Measurements from ENCODE around the gene SEC16A.

Gene SEC16A

DNA sequence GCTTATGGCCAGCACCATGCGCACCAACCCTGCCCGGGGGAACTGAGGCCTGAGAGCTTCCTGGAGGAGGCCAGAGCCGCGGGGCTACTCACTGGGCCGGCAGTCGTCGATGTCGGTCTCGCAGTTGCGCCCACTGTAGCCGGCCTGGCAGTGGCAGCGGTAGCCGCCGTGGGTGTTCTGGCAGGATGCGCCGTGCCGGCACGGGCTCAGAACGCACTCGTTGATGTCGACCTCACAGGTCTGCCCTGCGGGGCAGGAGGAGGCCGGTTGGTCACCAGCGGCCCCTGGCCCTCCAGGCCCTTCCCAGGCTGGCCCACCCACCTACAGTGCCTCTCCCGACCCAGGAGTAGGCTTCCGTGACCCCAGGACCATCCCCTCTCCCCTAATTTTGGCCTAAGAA is 27.7 kb upstream of the SEC16A start:
- no peak overlapping the region for H2BK5ac ChIP-seq (ENCODE audit: low read length)
- no peak overlapping the region for H3K4ac ChIP-seq (ENCODE audit: low read length)
- no peak overlapping the region for H4K91ac ChIP-seq (ENCODE audit: low read depth, low read length, poor library complexity)
- H2BK15ac ChIP-seq (ENCODE audit: low read length) = no peak overlapping the region
- peaks cover 87 to 98% of the 10 kb centered on the region in 2 donors for H3K36me3 ChIP-seq (replicated peaks in 1 of 2; ENCODE audit: control insufficient read depth in 2 of 2, insufficient read depth in 2 of 2, low read length in 2 of 2)
- H3K23ac ChIP-seq (ENCODE audit: low read depth, low read length, poor library complexity) = no peak overlapping the region
- H3K27me3 ChIP-seq (ENCODE audit: control insufficient read depth in 3 of 3, insufficient read depth in 3 of 3, low read depth in 1 of 3, low read length in 3 of 3) = no peaks in the 10 kb centered on the region
- H3K14ac ChIP-seq (ENCODE audit: low read length) = peak overlapping the region; percentile 71
- WGBS, 2 donors (ENCODE audit: extremely low coverage in 2 of 2, insufficient read length in 2 of 2, insufficient replicate concordance in 1 of 2) = no CpG with 5 or more reads among the region's 26 CpGs
- no peak overlapping the region for H2BK12ac ChIP-seq (ENCODE audit: low read length)
- H3K4me3 ChIP-seq (ENCODE audit: low read length in 2 of 2) = no peak overlapping the region
- no peak for DNase-seq (ENCODE audit: low spot score)
- no peak overlapping the region for H3K27ac ChIP-seq (replicated peaks; ENCODE audit: low read length)
- H3K79me1 ChIP-seq (ENCODE audit: low read depth, low read length) = peaks cover 28% of the 10 kb centered on the region
- H2BK120ac ChIP-seq (ENCODE audit: low read depth, low read length) = no peak overlapping the region
- peak overlapping the region; percentile 83 for H3K18ac ChIP-seq (ENCODE audit: low read length)
- peaks cover 0 to 14% of the 10 kb centered on the region in 2 donors for H3K4me1 ChIP-seq (ENCODE audit: control insufficient read depth in 2 of 2, insufficient read depth in 1 of 2, low read depth in 1 of 2, low read length in 2 of 2)
- H4K8ac ChIP-seq (ENCODE audit: low read depth, low read length) = no peak overlapping the region
- peak overlapping the region; percentile 82 for H2AK5ac ChIP-seq (ENCODE audit: low read depth, low read length)
- peaks cover 0 to 2% of the 10 kb centered on the region in 2 donors for H3K9me3 ChIP-seq (replicated peaks in 1 of 2; ENCODE audit: control insufficient read depth in 2 of 2, insufficient read depth in 1 of 2, low read depth in 1 of 2, low read length in 2 of 2)
- H3K9ac ChIP-seq (ENCODE audit: low read depth, low read length, poor library complexity) = peak overlapping the region; percentile 21
- no peak overlapping the region for H3K4me2 ChIP-seq (ENCODE audit: insufficient read depth, low read length, poor library complexity, severe bottlenecking)
- no peak overlapping the region for H2AFZ ChIP-seq (ENCODE audit: low read length)

DNA sequence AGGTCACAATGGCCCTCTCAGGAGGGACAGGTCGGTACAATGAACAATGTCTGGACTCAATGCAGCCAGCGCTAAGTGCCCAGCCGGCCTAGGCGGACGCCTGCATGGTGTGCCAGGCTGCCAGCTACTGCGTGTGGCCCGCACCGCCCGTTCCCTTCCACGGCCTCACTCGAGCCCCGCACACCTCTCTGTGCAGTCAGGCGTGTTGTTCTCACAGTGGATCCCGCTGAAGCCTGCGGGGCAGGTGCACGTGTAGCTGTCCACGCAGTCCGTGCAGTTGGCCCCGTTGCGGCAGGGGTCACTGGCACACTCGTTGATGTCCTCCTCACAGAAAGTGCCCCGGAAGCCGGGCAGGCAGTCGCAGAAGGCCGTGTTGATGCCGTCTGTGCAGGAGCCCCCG is 26.7 kb upstream of the SEC16A start:
- Histone ChIP-seq H3K14ac (ENCODE audit: low read length) (no peak overlapping the region), H2BK120ac (ENCODE audit: low read depth, low read length) (no peak overlapping the region), H3K23ac (ENCODE audit: low read depth, low read length, poor library complexity) (peak overlapping the region; percentile 91), H2AK5ac (ENCODE audit: low read depth, low read length) (peak overlapping the region; percentile 70), H3K4ac (ENCODE audit: low read length) (no peak overlapping the region), H2BK15ac (ENCODE audit: low read length) (peak overlapping the region; percentile 26), H3K27ac (replicated peaks; ENCODE audit: low read length) (no peak overlapping the region), H3K36me3 (replicated peaks in 1 of 2; ENCODE audit: control insufficient read depth in 2 of 2, insufficient read depth in 2 of 2, low read length in 2 of 2) (peaks cover 86 to 98% of the 10 kb centered on the region in 2 donors), H3K79me1 (ENCODE audit: low read depth, low read length) (peaks cover 29% of the 10 kb centered on the region), H2AFZ (ENCODE audit: low read length) (no peak overlapping the region), H4K8ac (ENCODE audit: low read depth, low read length) (no peak overlapping the region), H3K27me3 (ENCODE audit: control insufficient read depth in 3 of 3, insufficient read depth in 3 of 3, low read depth in 1 of 3, low read length in 3 of 3) (no peaks in the 10 kb centered on the region), H3K9ac (ENCODE audit: low read depth, low read length, poor library complexity) (no peak overlapping the region), H3K4me1 (ENCODE audit: control insufficient read depth in 2 of 2, insufficient read depth in 1 of 2, low read depth in 1 of 2, low read length in 2 of 2) (peaks cover 0 to 14% of the 10 kb centered on the region in 2 donors), H4K91ac (ENCODE audit: low read depth, low read length, poor library complexity) (peak overlapping the region; percentile 97), H3K4me3 (ENCODE audit: low read length in 2 of 2) (no peak overlapping the region), H3K9me3 (replicated peaks in 1 of 2; ENCODE audit: control insufficient read depth in 2 of 2, insufficient read depth in 1 of 2, low read depth in 1 of 2, low read length in 2 of 2) (peaks cover 0 to 2% of the 10 kb centered on the region in 2 donors), H3K4me2 (ENCODE audit: insufficient read depth, low read length, poor library complexity, severe bottlenecking) (no peak overlapping the region), H2BK12ac (ENCODE audit: low read length) (peak overlapping the region; percentile 58), H2BK5ac (ENCODE audit: low read length) (no peak overlapping the region), H3K18ac (ENCODE audit: low read length) (no peak overlapping the region)
- no peak for DNase-seq (ENCODE audit: low spot score)
- WGBS, 2 donors (ENCODE audit: extremely low coverage in 2 of 2, insufficient read length in 2 of 2, insufficient replicate concordance in 1 of 2) = no CpG with 5 or more reads among the region's 27 CpGs

DNA sequence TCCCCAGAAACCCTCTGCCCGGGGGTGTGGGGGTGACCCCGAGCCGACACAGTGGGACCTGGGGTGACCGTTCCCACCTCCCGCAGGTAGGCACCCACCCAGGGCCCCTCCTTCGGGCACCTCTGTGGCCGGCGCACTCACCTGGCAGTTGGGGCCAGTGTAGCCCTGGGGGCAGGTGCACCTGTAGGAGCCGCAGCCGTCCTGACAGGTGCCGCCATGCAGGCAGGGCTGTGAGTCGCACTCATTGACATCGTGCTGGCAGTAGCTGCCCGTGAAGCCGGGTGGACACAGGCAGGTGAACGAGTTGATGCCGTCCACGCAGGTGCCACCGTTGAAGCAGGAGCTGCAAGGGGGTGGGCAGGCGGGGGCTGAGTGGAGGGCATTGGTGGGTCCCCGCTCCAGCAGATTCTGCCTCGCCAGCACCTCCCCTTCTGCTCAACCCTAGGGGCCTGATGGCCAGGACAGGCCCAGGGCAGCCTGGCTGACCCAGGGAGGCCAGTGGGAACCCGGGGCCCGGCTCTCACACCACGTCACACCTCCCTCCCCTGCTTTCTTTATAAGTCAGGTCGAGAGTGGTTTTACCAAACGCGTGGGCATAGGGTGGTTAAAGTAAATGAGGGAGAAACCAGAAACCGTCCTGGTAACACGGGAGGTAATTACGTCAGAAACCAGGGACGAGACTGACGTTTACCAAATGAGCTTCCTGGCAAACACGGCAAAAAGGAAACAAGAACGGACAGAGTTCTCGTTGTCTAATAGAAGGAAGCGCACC is 26.1 kb upstream of the SEC16A start:
- Histone ChIP-seq H2BK120ac (ENCODE audit: low read depth, low read length) (no peak overlapping the region), H4K91ac (ENCODE audit: low read depth, low read length, poor library complexity) (no peak overlapping the region), H2BK15ac (ENCODE audit: low read length) (no peak overlapping the region), H3K18ac (ENCODE audit: low read length) (no peak overlapping the region), H3K79me1 (ENCODE audit: low read depth, low read length) (peaks cover 29% of the 10 kb centered on the region), H3K27me3 (ENCODE audit: control insufficient read depth in 3 of 3, insufficient read depth in 3 of 3, low read depth in 1 of 3, low read length in 3 of 3) (no peaks in the 10 kb centered on the region), H3K14ac (ENCODE audit: low read length) (no peak overlapping the region), H3K9me3 (replicated peaks in 1 of 2; ENCODE audit: control insufficient read depth in 2 of 2, insufficient read depth in 1 of 2, low read depth in 1 of 2, low read length in 2 of 2) (peaks cover 0 to 2% of the 10 kb centered on the region in 2 donors), H2AK5ac (ENCODE audit: low read depth, low read length) (no peak overlapping the region), H3K36me3 (replicated peaks in 1 of 2; ENCODE audit: control insufficient read depth in 2 of 2, insufficient read depth in 2 of 2, low read length in 2 of 2) (peaks cover 85 to 98% of the 10 kb centered on the region in 2 donors), H3K9ac (ENCODE audit: low read depth, low read length, poor library complexity) (no peak overlapping the region), H3K27ac (replicated peaks; ENCODE audit: low read length) (no peak overlapping the region), H3K4me3 (ENCODE audit: low read length in 2 of 2) (peak overlapping the region in 1 of 2 donors; percentile 49), H4K8ac (ENCODE audit: low read depth, low read length) (no peak overlapping the region), H3K4me2 (ENCODE audit: insufficient read depth, low read length, poor library complexity, severe bottlenecking) (no peak overlapping the region), H2BK12ac (ENCODE audit: low read length) (no peak overlapping the region), H3K23ac (ENCODE audit: low read depth, low read length, poor library complexity) (no peak overlapping the region), H3K4me1 (ENCODE audit: control insufficient read depth in 2 of 2, insufficient read depth in 1 of 2, low read depth in 1 of 2, low read length in 2 of 2) (peaks cover 0 to 14% of the 10 kb centered on the region in 2 donors), H2BK5ac (ENCODE audit: low read length) (no peak overlapping the region), H3K4ac (ENCODE audit: low read length) (no peak overlapping the region), H2AFZ (ENCODE audit: low read length) (no peak overlapping the region)
- WGBS, 2 donors (ENCODE audit: extremely low coverage in 2 of 2, insufficient read length in 2 of 2, insufficient replicate concordance in 1 of 2) = no CpG with 5 or more reads among the region's 37 CpGs
- DNase-seq (ENCODE audit: low spot score) = no peak

DNA sequence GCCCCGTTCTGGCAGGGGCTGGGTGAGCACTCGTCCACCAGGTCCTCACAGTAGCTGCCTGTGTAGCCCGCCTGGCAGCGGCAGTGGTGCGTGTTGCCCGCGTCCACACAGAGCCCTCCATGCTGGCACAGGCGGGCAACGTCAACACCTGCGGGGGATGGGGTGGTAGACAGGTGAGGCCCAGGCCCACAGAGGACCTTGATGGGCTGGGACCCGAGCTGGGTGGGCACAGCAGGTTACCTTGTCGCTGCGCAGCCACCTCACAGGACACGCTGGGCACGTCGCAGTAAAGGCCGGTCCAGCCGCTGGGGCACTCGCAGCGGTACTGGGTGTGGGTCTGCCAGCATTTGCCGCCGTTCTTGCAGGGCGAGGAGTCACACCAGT is 25.1 kb upstream of the SEC16A start:
- H3K4me3 ChIP-seq (ENCODE audit: low read length in 2 of 2) = peak overlapping the region in 1 of 2 donors; percentile 9
- peak overlapping the region; percentile 5 for H3K18ac ChIP-seq (ENCODE audit: low read length)
- peak overlapping the region; percentile 75 for H3K23ac ChIP-seq (ENCODE audit: low read depth, low read length, poor library complexity)
- H3K9me3 ChIP-seq (replicated peaks in 1 of 2; ENCODE audit: control insufficient read depth in 2 of 2, insufficient read depth in 1 of 2, low read depth in 1 of 2, low read length in 2 of 2) = peaks cover 0 to 2% of the 10 kb centered on the region in 2 donors
- peaks cover 88 to 98% of the 10 kb centered on the region in 2 donors for H3K36me3 ChIP-seq (replicated peaks in 1 of 2; ENCODE audit: control insufficient read depth in 2 of 2, insufficient read depth in 2 of 2, low read length in 2 of 2)
- no peak overlapping the region for H4K91ac ChIP-seq (ENCODE audit: low read depth, low read length, poor library complexity)
- no peak overlapping the region for H2BK15ac ChIP-seq (ENCODE audit: low read length)
- H2AFZ ChIP-seq (ENCODE audit: low read length) = no peak overlapping the region
- H2BK12ac ChIP-seq (ENCODE audit: low read length) = no peak overlapping the region
- H3K9ac ChIP-seq (ENCODE audit: low read depth, low read length, poor library complexity) = peak overlapping the region; percentile 21
- no peak for DNase-seq (ENCODE audit: low spot score)
- peak overlapping the region; percentile 63 for H3K14ac ChIP-seq (ENCODE audit: low read length)
- no peak overlapping the region for H4K8ac ChIP-seq (ENCODE audit: low read depth, low read length)
- no peak overlapping the region for H3K27ac ChIP-seq (replicated peaks; ENCODE audit: low read length)
- no peak overlapping the region for H3K4ac ChIP-seq (ENCODE audit: low read length)
- no CpG with 5 or more reads among the region's 23 CpGs for WGBS, 2 donors (ENCODE audit: extremely low coverage in 2 of 2, insufficient read length in 2 of 2, insufficient replicate concordance in 1 of 2)
- H3K4me2 ChIP-seq (ENCODE audit: insufficient read depth, low read length, poor library complexity, severe bottlenecking) = no peak overlapping the region
- H3K4me1 ChIP-seq (ENCODE audit: control insufficient read depth in 2 of 2, insufficient read depth in 1 of 2, low read depth in 1 of 2, low read length in 2 of 2) = peaks cover 0 to 12% of the 10 kb centered on the region in 2 donors
- no peak overlapping the region for H2AK5ac ChIP-seq (ENCODE audit: low read depth, low read length)
- peak overlapping the region; percentile 19 for H2BK5ac ChIP-seq (ENCODE audit: low read length)
- peaks cover 31% of the 10 kb centered on the region for H3K79me1 ChIP-seq (ENCODE audit: low read depth, low read length)
- no peak overlapping the region for H2BK120ac ChIP-seq (ENCODE audit: low read depth, low read length)
- no peaks in the 10 kb centered on the region for H3K27me3 ChIP-seq (ENCODE audit: control insufficient read depth in 3 of 3, insufficient read depth in 3 of 3, low read depth in 1 of 3, low read length in 3 of 3)
